Colonic mucosa (tissue), 4 donors: ENCODE measurements around the gene TBC1D17. TPM values are rescaled to one million over a fixed set of nuclear protein-coding genes. Genes with fewer than 3 reads are reported as not detected.
"Not testable (repeated sequence)": the region's sequence is repeated elsewhere in the genome, so short reads cannot be mapped to it uniquely, and the experiment has no call there.

Experiments used
- DNase-seq: peaks from one replicate; pipeline ENCODE4 v3.0.0-alpha.2; 2020
- H3K27ac ChIP-seq: fragments of 200-600 bp; one replicate; pipeline ENCODE4 v1.8.0; 2021
- H3K27me3 ChIP-seq: fragments of 200-600 bp; one replicate; pipeline ENCODE4 v1.8.0; 2021
- H3K36me3 ChIP-seq: fragments of 200-600 bp; one replicate; pipeline ENCODE4 v1.8.0; 2021
- H3K4me1 ChIP-seq: fragments of 200-600 bp; one replicate; pipeline ENCODE4 v1.8.0; 2021; ENCODE audit warnings: mild to moderate bottlenecking
- H3K4me3 ChIP-seq: fragments of 200-600 bp; one replicate; pipeline ENCODE4 v1.8.0; 2021
- H3K9ac ChIP-seq, 2 donors: one replicate each; pipeline ENCODE4 v1.7.0; 2013; ENCODE audit warnings: control low read depth in 2 of 2, low read depth in 2 of 2, low read length in 2 of 2
- H3K9me3 ChIP-seq: fragments of 200-600 bp; one replicate; pipeline ENCODE4 v1.8.0; 2021
- CTCF ChIP-seq: fragments of 200-600 bp; IDR thresholded peaks from one replicate; pipeline ENCODE4 v1.8.0; 2022; ENCODE audit warnings: antibody characterized with exemption, mild to moderate bottlenecking
- intact Hi-C: fragments of 100-400 bp; cut with DNase I; formaldehyde crosslinking; loops from one replicate; pipeline ENCODE4 v1.14.1; 2022
- total RNA-seq, 2 donors: library from RNA; stranded (reverse); fragmentation: NEBNext Ultra II Directional in 1 of 2; extraction: Animal tissue kit (Norgen Biotek cat#: 25700) in 1 of 2; gene quantifications; one replicate each; pipeline ENCODE4 v1.2.1, GENCODE V29; 2021
- donor health status: healthy.
- donor health status: DM: no; HTN: no; CAD: no.
- donor health status: DM: no; HTN: no; CAD: no.

The TBC1D17 gene
- total RNA-seq, 2 donors from 2014 or later: 29.4 to 33.7 TPM

DNA sequence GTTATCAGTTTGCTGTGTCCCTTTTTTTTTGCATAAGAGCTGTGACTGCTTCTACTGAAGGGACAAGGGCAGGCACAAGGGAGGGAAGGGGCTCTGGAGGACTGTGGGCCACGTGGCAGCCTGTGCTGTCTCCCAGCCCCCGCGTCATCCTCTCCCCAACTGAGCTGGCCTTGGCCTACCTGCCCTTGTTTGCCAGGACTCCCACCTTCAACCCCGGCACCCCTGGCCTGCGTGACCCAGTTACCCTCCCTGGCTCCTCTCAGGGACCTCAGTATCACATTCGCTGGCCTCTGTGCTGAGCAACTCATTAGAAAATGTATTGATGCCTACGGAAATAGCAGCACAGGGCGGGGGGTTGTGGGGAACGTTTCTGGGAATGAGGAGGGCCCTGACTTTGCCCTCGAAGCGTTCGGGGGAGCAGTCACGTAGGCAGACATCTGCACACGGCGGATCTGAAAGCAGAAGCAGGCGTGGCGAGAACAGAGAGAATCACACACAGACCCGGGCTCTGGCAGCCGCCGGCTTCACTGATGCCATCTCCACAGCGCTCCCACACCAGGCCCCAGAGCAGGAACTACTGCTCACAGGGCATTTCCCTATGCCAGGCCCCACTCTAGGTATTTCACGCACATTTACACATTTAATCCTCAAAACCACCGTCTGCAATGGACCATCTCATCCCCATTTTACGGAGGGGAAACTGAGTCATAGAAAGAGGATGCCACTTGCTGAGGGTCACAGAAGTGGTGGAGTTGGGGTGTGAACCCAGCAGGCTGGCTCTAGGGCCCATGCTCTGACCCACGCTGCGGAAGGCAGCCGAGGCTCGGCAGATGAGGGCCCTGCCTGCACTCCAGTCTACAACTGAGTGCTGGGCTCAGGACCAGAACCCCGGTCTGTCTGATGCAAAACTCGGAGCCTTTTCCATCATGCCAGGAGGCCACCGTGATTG is 45.8 kb downstream of the TBC1D17 start:
- no peak for DNase-seq
- no peak overlapping the region for H3K9ac ChIP-seq
- no peak overlapping the region for H3K4me3 ChIP-seq
- no peaks in the 10 kb centered on the region for H3K27me3 ChIP-seq
- H3K4me1 ChIP-seq: peaks cover 7% of the 10 kb centered on the region
- TF ChIP-seq CTCF: no peak
- H3K36me3 ChIP-seq: peaks cover 8% of the 10 kb centered on the region
- no peaks in the 10 kb centered on the region for H3K9me3 ChIP-seq
- H3K27ac ChIP-seq: no peak overlapping the region
- intact Hi-C loops: no loop called here

DNA sequence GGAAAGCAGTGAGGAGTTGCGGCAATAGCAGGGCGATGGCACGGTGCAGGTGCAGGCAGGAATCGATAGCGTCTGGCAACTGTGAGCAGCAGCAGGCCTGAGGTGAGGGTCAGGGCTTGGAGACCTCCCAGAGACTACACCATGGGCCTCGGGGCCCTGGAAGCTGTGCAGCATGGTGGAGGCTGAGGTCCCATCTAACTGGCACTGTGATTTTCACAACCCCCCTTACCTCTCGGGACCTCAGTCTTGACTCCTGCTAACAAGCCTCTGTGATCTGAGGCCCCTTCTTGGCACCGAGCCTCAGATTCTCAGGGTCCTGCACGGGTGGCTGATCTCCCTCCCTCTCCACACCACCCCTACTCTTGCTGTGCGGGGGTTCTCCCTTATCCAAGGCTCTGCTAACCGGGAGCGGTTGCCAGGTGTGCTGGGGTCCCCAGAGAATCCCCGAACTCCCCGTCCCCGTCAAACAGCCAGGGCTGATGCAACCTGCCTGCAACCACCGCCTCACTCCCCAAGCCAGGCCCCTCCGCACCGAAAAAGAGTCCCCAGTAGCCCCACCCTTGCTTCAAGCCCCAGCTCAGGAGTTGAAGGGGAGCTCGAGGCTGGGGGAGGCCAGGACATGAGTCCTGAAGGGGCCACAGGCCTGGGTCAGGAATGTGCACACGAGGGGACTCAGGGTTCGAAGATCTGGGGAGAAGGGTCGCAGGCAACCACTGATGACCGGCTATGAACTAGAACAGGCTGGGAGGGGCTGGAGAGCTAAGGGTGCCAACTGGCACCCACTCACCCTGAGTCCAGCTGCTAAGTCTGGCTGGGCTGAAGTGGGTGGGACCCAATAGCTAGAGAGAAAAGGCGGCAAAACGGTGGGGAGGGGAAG is 46.7 kb downstream of the TBC1D17 start:
- H3K36me3 ChIP-seq: peaks cover 8% of the 10 kb centered on the region
- no peaks in the 10 kb centered on the region for H3K9me3 ChIP-seq
- no peak for DNase-seq
- no peaks in the 10 kb centered on the region for H3K27me3 ChIP-seq
- no peak overlapping the region for H3K27ac ChIP-seq
- intact Hi-C loops: no loop called here
- no peak overlapping the region for H3K9ac ChIP-seq
- peaks cover 7% of the 10 kb centered on the region for H3K4me1 ChIP-seq
- no peak for TF ChIP-seq CTCF
- no peak overlapping the region for H3K4me3 ChIP-seq

DNA sequence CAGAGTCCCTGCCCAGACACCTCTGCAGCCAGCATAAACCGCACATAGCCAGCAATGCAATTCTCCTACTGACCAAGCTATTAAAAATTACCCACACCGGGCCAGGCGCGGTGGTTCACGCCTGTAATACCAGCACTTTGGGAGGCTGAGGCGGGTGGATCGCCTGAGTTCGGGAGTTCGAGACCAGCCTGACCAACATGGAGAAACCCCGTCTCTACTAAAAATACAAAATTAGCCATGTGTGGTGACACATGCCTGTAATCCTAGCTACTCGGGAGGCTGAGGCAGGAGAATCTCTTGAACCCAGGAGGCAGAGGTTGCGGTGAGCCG is 47.3 kb downstream of the TBC1D17 start:
- H3K36me3 ChIP-seq, intact Hi-C loops, H3K9me3 ChIP-seq, H3K4me3 ChIP-seq, H3K9ac ChIP-seq, H3K27ac ChIP-seq, H3K4me1 ChIP-seq, H3K27me3 ChIP-seq, DNase-seq: not testable (repeated sequence)

- Histone ChIP-seq H3K9ac (no peak overlapping the region), H3K4me3 (no peak overlapping the region), H3K27me3 (no peaks in the 10 kb centered on the region), H3K9me3 (no peaks in the 10 kb centered on the region), H3K36me3 (peaks cover 8% of the 10 kb centered on the region), H3K27ac (no peak overlapping the region), H3K4me1 (peaks cover 7% of the 10 kb centered on the region)
- TF ChIP-seq CTCF: no peak
- intact Hi-C loops: no loop called here
- no peak for DNase-seq
These were observed 48.0 kb downstream of the TBC1D17 start for GRCh38 chr19:49925486-49925885.

DNA sequence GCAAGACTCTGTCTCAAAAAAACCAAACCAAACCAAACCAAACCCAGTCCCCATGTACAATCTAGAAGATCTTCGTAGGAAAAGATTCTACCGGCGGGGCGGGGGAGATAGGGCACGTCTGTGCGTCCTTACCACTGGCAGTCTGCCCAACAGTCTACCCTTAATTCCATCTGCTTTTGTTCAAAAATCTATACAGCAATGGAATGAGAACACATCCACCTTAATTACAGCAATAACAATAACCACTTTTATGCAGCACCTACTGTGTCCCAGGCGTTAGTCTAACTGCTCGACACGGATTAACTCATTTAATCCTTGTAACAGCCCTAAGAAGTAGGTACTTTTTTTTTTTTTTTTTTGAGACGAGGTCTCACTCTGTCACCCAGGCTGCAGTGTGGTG is 49.0 kb downstream of the TBC1D17 start:
- DNase-seq: no peak
- Histone ChIP-seq H3K4me3 (no peak overlapping the region), H3K9me3 (no peaks in the 10 kb centered on the region), H3K4me1 (peaks cover 7% of the 10 kb centered on the region), H3K36me3 (peaks cover 8% of the 10 kb centered on the region), H3K9ac (no peak overlapping the region), H3K27me3 (no peaks in the 10 kb centered on the region), H3K27ac (no peak overlapping the region)
- intact Hi-C loops: no loop called here
- TF ChIP-seq CTCF: no peak
